Activated CD8-positive, alpha-beta memory T cell treated with anti-CD3 and anti-CD28 coated beads, Interleukin-2, amount 10 ng/mL, durations not matched to agents 7 days and 5 days (primary cell): ENCODE data around the gene CDKAL1. TPM values are rescaled to one million over a fixed set of nuclear protein-coding genes. Genes with fewer than 3 reads are reported as not detected.
"Not testable (repeated sequence)": the region's sequence is repeated elsewhere in the genome, so short reads cannot be mapped to it uniquely, and the experiment has no call there.

Experiments used
- ATAC-seq: fragments of 150-1000 bp; cut with Tn5 transposase; one replicate; pipeline ENCODE4 v1.10.0; 2021; ENCODE audit warnings: moderate library complexity
- CTCF ChIA-PET: fragments of 350-600 bp; sonication (Branson Sonifier 250); formaldehyde crosslinking; loops from one replicate; lab custom pipeline; 2021; ENCODE audit warnings: antibody characterized with exemption; lab: Charles Lee
- DNase-seq: peaks from one replicate; pipeline ENCODE4 v3.0.0-alpha.2; 2020
- H3K27ac Mint-ChIP-seq: one replicate; pipeline ENCODE4 v1.8.0; 2021; ENCODE audit warnings: mild to moderate bottlenecking, mixed read lengths
- H3K27me3 Mint-ChIP-seq: one replicate; pipeline ENCODE4 v1.8.0; 2021; ENCODE audit warnings: mixed read lengths
- H3K36me3 Mint-ChIP-seq: one replicate; pipeline ENCODE4 v1.8.0; 2021; ENCODE audit warnings: mild to moderate bottlenecking, mixed read lengths
- H3K4me1 Mint-ChIP-seq: one replicate; pipeline ENCODE4 v1.8.0; 2021; ENCODE audit warnings: mixed read lengths
- H3K4me3 Mint-ChIP-seq: one replicate; pipeline ENCODE4 v1.8.0; 2021; ENCODE audit warnings: mild to moderate bottlenecking, moderate library complexity, mixed read lengths
- H3K9me3 Mint-ChIP-seq: one replicate; pipeline ENCODE4 v1.8.0; 2022; ENCODE audit warnings: low read depth, mixed read lengths
- total RNA-seq, 2 experiments: library from RNA; stranded (reverse); gene quantifications; one replicate each; pipeline ENCODE4 v1.2.3, GENCODE V29; 2021

The CDKAL1 gene
- total RNA-seq, 2 experiments from 2014 or later = 27.9 to 30.0 TPM

DNA sequence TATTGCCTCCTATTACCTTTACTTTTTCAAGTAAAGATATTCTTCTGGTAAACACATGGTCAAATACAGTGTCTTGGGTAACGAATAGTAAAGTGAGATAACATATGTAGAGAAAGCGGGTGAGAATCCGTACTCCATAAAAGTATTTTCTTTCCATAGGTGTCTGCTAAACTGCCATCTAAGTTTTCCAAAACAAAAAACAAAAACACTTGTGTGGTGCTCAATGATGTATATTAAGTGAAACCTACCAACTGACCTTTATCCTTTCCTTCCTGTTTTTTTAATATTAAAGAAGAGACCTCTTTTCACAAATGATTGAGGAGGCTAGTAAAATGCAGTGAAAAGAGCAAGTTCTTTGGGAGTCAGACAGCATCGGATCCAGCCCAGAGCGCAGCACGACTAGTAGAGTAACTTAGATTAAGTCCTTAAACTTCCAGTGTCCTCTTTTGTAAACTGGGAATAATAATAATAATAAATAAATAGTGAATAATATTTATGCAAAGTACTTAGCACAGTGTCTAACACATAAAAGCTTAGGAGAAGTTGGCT, 437 bp upstream of the CDKAL1 start:
- Mint-ChIP-seq H3K36me3 (peaks cover 22% of the 10 kb centered on the region), H3K9me3 (no peaks in the 10 kb centered on the region), H3K4me1 (peaks cover 54% of the 10 kb centered on the region), H3K27me3 (peaks cover 3% of the 10 kb centered on the region), H3K27ac (peak overlapping the region; percentile 99), H3K4me3 (peak overlapping the region; percentile 98)
- no peak for ATAC-seq
- CTCF ChIA-PET = interaction anchor here (0.6 to 1.8 kb wide), 3 partner anchors 129 to 498 kb away, joined by 3 to 7 read pairs (median 4); no protein-coding TSS in a partner anchor
- DNase-seq = no peak

DNA sequence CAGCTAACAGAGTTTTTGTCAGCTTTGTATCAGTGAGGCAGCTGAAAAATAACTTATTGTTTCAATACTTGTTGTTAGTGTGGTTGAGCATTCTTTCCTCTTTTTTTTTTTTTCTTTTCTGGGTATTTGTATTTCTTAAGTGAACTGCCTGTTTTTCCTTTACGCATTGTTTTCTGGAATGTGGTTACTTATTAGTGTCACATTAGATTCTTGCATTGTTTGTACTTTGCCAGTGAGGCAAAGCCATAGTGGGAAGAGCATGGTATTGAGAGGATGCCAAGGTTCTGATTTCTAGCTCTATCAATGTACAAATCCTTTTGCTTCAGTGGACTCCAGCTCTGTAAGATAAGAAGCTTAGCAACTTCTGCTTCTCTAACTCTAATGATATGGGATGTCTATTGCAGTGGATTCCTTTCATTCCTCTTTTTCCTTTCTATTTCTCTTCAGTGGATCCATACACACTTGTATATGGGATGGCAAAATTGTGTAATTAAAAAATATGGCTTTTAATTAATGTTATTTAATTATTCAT, 3.9 kb downstream of the CDKAL1 start:
- no peak for ATAC-seq
- CTCF ChIA-PET = interaction anchor here (0.9 to 1.0 kb wide), 2 partner anchors 25 to 138 kb away, joined by 3 read pairs; no protein-coding TSS in a partner anchor
- H3K9me3 Mint-ChIP-seq = no peaks in the 10 kb centered on the region
- peaks cover 48% of the 10 kb centered on the region for H3K36me3 Mint-ChIP-seq
- no peaks in the 10 kb centered on the region for H3K27me3 Mint-ChIP-seq
- no peak overlapping the region for H3K4me3 Mint-ChIP-seq
- peaks cover 71% of the 10 kb centered on the region for H3K4me1 Mint-ChIP-seq
- DNase-seq = no peak
- H3K27ac Mint-ChIP-seq = no peak overlapping the region

DNA sequence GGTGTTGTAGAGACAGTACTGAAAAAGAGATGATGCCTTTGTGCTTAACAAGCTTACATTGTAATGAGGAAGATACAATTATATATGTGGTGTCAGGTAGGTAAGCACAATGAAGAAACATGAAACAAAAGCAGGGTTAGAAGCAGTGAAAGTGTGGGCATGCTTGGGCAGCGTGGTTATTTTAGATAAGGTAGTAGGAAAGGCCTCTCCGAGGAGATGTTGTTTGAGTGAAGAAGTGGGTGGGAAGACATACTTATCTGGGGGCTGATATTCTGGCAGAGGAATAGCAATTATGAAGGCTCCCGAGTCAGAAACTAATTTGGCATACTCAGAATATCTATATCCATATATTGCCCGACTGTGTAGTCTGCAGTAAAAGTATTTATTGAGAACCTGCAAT, 4.7 kb downstream of the CDKAL1 start:
- Mint-ChIP-seq H3K4me3 (no peak overlapping the region), H3K36me3 (peaks cover 48% of the 10 kb centered on the region), H3K27ac (no peak overlapping the region), H3K4me1 (peaks cover 68% of the 10 kb centered on the region), H3K9me3 (no peaks in the 10 kb centered on the region), H3K27me3 (no peaks in the 10 kb centered on the region)
- no peak for DNase-seq
- CTCF ChIA-PET = no interaction called here
- ATAC-seq = no peak

DNA sequence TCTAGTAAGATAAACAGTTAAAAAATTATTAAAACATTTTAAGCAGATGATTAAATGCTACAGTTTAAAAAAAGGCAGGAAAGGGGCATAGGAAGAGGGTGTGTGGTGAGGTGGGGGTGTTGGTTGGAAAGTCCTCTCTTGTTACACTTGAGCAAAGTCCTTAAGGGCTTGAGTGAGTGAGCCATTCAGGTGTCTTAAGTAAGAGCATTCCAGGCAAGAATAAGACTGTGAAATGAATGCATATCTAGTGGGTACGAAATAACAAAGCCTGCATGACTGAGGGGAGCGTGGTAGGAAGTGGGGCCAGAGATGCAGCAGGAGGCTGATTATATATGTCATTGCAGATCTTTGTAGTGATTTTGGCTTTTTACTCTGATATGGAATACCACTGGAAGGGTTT, 5.1 kb downstream of the CDKAL1 start:
- CTCF ChIA-PET = no interaction called here
- H3K4me1 Mint-ChIP-seq = peaks cover 68% of the 10 kb centered on the region
- no peak for ATAC-seq
- no peak for DNase-seq
- H3K9me3 Mint-ChIP-seq = no peaks in the 10 kb centered on the region
- no peak overlapping the region for H3K4me3 Mint-ChIP-seq
- H3K27me3 Mint-ChIP-seq = no peaks in the 10 kb centered on the region
- H3K27ac Mint-ChIP-seq = no peak overlapping the region
- H3K36me3 Mint-ChIP-seq = peaks cover 49% of the 10 kb centered on the region

DNA sequence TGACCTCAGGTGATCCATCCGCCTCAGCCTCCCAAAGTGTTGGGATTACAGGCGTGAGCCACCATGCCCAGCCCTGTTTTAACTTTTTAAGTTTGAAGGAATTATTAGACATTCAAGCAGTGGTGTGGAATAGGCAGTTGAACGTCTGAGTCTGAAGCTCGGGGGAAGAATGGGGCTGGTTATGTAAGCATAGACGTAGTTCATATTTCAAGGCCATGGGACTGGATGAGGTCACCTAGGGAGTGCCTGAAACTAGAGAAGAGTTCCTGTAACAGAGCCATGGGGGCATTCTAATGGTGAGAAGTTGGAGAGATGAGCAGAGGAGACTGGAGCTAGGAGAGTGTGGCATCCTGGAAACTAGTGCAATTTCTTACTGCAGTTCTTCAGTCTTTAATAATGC, 6.4 kb downstream of the CDKAL1 start:
- peaks cover 65% of the 10 kb centered on the region for H3K4me1 Mint-ChIP-seq
- peaks cover 50% of the 10 kb centered on the region for H3K36me3 Mint-ChIP-seq
- no peak overlapping the region for H3K27ac Mint-ChIP-seq
- CTCF ChIA-PET = interaction anchor here (1.7 kb wide), 1 partner anchor 23 kb away, joined by 5 read pairs; no protein-coding TSS in a partner anchor
- no peaks in the 10 kb centered on the region for H3K9me3 Mint-ChIP-seq
- no peaks in the 10 kb centered on the region for H3K27me3 Mint-ChIP-seq
- H3K4me3 Mint-ChIP-seq = no peak overlapping the region
- no peak for DNase-seq
- no peak for ATAC-seq

DNA sequence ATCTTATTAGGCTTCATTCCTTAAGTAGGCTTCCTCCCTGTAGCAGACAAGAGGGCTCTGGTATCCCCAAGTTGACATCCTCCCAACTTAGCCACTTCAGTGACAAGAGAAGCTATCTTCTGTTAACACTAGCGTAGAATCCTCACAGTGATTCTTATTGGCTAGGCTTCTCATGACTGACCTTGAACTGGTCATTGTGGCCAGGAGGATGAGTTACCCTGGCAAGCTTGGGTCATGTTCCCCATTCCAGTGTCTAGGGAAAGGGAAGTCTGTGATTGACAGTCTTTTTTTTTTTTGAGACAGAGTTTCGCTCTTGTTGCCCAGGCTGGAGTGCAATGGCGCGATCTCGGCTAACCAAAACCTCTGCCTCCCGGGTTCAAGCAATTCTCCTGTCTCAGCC, 7.1 kb downstream of the CDKAL1 start:
- no peak overlapping the region for H3K4me3 Mint-ChIP-seq
- no peaks in the 10 kb centered on the region for H3K9me3 Mint-ChIP-seq
- no peak for ATAC-seq
- H3K36me3 Mint-ChIP-seq = peaks cover 52% of the 10 kb centered on the region
- no peaks in the 10 kb centered on the region for H3K27me3 Mint-ChIP-seq
- CTCF ChIA-PET = interaction anchor here (0.9 to 1.7 kb wide), 2 partner anchors 11 to 22 kb away, joined by 3 to 5 read pairs; no protein-coding TSS in a partner anchor
- peaks cover 59% of the 10 kb centered on the region for H3K4me1 Mint-ChIP-seq
- H3K27ac Mint-ChIP-seq = no peak overlapping the region
- DNase-seq = no peak

DNA sequence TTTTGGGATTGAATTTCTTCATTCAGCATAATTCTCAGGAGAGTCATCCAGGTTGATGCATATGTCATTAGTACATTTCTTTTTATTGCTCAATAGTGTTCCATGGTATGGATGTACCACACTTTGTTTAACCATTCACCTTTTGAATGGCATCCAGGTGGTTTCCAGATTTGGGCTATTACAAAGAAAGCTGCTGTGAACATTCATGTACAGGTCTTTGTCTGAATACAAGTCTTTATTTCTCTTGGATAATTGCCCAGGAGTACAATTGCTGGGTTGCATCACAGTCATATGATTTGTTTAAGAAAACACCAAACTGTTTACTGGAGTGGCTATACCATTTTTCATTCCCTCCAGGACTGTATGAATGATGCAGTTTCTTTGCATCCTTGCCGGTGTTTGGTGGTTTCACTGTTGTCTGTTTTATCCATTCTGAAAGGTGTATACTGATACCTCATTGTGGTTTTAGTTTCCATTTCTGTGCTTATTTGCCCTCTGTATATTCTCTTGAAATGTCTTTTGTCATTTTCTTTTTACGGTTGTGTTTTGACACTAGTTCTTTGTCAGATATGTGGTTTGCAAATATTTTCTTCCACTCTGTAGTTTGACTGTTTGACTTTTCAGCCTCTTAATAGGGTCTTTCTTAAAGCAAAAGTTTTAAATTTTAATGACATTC, 8.8 kb downstream of the CDKAL1 start:
- H3K27ac Mint-ChIP-seq = peak overlapping the region; percentile 66
- peak; percentile 98 for ATAC-seq

DNA sequence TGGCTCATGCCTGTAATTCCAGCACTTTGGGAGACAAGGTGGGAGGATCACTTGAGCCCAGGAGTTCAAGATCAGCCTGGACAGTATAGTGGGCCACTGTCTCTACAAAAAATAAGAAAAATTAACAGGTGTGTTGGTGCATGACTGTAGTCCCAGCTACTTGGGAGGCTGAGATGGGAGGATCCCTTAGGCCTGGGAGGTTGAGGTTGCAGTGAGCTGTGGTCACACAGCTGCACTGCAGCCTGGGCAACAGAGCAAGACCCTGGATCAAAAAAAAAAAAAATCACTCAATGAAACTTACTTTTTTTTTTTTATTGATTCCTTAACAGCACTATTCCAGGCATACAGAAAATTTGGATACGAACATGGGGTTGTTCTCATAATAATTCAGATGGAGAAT, 14.0 kb downstream of the CDKAL1 start:
- H3K27me3 Mint-ChIP-seq = no peaks in the 10 kb centered on the region
- CTCF ChIA-PET = interaction anchor here (1.0 kb wide), 1 partner anchor 1040 kb away, joined by 3 read pairs; no protein-coding TSS in a partner anchor
- ATAC-seq (no peak), DNase-seq (no peak)
- H3K27ac Mint-ChIP-seq = no peak overlapping the region
- H3K9me3 Mint-ChIP-seq = no peaks in the 10 kb centered on the region
- H3K4me3 Mint-ChIP-seq = no peak overlapping the region
- H3K36me3 Mint-ChIP-seq = peaks cover 43% of the 10 kb centered on the region
- H3K4me1 Mint-ChIP-seq = peaks cover 12% of the 10 kb centered on the region

More for the DNA sequence above, 8.8 kb downstream of the CDKAL1 start:
- DNase-seq = peak; percentile 62
- peaks cover 49% of the 10 kb centered on the region for H3K4me1 Mint-ChIP-seq
- no peaks in the 10 kb centered on the region for H3K27me3 Mint-ChIP-seq
- H3K36me3 Mint-ChIP-seq = peaks cover 53% of the 10 kb centered on the region
- CTCF ChIA-PET = no interaction called here
- H3K4me3 Mint-ChIP-seq = no peak overlapping the region
- H3K9me3 Mint-ChIP-seq = no peaks in the 10 kb centered on the region

DNA sequence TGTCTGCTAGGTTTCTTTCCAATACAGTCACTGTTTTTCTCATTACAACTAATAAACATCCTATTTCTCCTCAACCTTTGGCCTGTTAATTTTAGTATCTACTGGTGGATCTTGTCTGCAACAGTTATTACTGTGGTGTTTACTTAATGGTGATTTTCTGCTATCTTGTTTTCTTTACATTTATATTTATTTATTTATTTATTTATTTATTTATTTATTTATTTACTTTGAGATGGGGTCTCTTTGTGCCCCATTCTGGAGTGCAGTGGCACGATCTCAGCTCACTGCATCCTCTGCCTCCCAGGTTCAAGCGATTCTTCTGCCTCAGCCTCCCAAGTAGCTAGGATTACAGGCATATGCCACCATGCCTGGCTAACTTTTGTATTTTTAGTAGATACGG, 15.1 kb downstream of the CDKAL1 start:
- H3K4me3 Mint-ChIP-seq, DNase-seq, H3K27me3 Mint-ChIP-seq, CTCF ChIA-PET, H3K4me1 Mint-ChIP-seq, H3K9me3 Mint-ChIP-seq, ATAC-seq, H3K27ac Mint-ChIP-seq: not testable (repeated sequence)
- H3K36me3 Mint-ChIP-seq = peaks cover 46% of the 10 kb centered on the region

DNA sequence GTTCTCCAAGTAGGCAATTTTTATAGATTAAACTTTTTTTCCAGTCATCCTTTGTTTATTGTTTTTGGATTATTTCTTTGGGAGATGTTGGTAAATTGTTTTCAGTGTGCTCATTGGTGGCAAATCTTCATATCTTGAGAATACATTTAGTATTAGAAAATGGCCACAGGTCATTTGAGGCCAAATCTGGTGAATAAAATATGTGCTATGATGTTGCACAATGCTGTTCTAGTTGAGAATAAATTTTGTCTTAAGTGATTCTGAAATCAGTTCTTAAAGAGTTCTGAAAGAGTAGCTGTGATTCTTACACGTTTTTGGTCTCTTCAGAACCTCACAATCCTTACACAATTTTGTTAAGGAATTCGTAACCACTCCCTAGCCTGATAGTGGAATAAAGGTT, 20.1 kb downstream of the CDKAL1 start:
- H3K27ac Mint-ChIP-seq = no peak overlapping the region
- no peaks in the 10 kb centered on the region for H3K27me3 Mint-ChIP-seq
- no peak overlapping the region for H3K4me3 Mint-ChIP-seq
- no peaks in the 10 kb centered on the region for H3K4me1 Mint-ChIP-seq
- ATAC-seq = no peak
- H3K36me3 Mint-ChIP-seq = peaks cover 27% of the 10 kb centered on the region
- no peak for DNase-seq
- CTCF ChIA-PET = interaction anchor here (0.9 to 1.1 kb wide), 2 partner anchors 9 to 10 kb away, joined by 3 to 4 read pairs; no protein-coding TSS in a partner anchor
- no peaks in the 10 kb centered on the region for H3K9me3 Mint-ChIP-seq

DNA sequence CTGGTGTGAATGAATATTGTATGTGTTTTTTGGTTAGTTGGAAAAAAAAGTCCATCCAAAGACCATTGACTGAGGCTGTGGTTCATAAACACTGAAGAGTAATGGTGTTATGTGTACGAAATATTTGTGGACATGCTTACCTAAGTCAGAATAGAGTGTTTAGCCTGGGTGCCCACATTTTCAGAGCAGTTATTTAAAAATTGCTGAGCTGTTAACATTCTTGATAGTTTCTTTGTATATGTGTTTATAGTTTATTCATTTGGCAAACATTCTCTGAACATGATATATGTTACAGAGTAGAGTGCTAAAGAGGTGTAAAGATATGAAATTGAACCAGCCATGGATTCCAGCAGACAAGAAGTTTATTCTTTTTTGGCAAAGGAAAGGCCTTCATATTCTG, 20.6 kb downstream of the CDKAL1 start:
- CTCF ChIA-PET = interaction anchor here (0.9 to 1.1 kb wide), 3 partner anchors 8 to 12 kb away, joined by 3 to 4 read pairs (median 3); no protein-coding TSS in a partner anchor
- H3K36me3 Mint-ChIP-seq = peaks cover 26% of the 10 kb centered on the region

DNA sequence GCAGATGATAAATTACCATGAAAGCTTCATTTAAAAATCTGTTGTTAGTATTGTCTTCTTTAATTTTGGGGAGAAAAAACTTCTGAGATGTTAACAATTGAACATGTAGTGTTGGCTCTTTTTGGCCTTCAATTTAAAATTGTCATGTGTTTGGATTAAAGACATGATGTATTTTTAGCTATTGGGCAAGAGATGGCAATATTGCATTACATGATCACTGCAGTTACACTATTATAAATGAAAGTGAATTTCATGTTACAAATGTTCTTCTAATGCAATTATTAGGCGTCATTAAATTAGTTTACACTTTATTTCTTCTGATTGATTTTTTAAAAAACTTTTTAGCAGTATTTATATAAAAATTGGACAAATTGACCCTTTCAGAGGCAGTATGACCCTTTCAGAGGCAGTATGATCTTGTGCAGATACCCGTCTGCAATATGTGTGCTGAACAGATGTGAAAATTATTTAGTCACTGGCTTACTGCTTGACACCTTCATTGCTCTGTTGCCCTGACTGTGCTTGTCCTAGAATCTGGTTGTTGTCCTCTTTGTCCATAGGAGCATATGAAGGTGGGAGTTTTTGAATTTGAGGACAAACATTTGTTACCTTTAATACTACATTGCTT, 25.8 kb downstream of the CDKAL1 start:
- Mint-ChIP-seq H3K36me3 (peaks cover 6% of the 10 kb centered on the region), H3K27me3 (no peaks in the 10 kb centered on the region), H3K27ac (no peak overlapping the region), H3K4me1 (peaks cover 9% of the 10 kb centered on the region), H3K9me3 (no peaks in the 10 kb centered on the region), H3K4me3 (no peak overlapping the region)
- CTCF ChIA-PET = no interaction called here
- ATAC-seq (no peak), DNase-seq (no peak)

More for the DNA sequence above, 20.6 kb downstream of the CDKAL1 start:
- Mint-ChIP-seq H3K4me1 (no peaks in the 10 kb centered on the region), H3K4me3 (no peak overlapping the region), H3K27ac (no peak overlapping the region), H3K9me3 (no peaks in the 10 kb centered on the region), H3K27me3 (no peaks in the 10 kb centered on the region)
- DNase-seq (no peak), ATAC-seq (no peak)

DNA sequence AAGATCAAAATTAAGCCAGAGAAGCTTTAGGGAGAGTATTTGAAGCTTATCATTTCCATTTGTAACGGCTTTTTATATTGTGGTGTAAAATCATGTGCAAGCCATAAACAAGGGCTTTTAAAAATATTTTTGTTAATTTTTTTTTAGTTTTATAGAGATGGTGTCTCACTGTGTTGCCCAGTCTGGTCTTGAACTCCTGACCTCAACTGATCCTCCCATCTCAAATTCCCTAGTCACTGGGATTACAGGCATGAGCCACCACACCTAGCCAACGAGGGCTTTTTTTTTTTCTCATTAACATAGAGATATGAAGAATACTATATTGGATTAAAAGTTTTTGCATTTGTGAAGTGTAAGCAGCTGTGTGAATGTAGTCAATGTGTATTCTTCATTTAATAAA, 29.1 kb downstream of the CDKAL1 start:
- H3K4me3 Mint-ChIP-seq = no peak overlapping the region

More for the DNA sequence above, 29.1 kb downstream of the CDKAL1 start:
- no peaks in the 10 kb centered on the region for H3K27me3 Mint-ChIP-seq
- no peak for ATAC-seq
- peaks cover 14% of the 10 kb centered on the region for H3K4me1 Mint-ChIP-seq
- peaks cover 7% of the 10 kb centered on the region for H3K36me3 Mint-ChIP-seq
- DNase-seq = no peak
- H3K27ac Mint-ChIP-seq = no peak overlapping the region
- CTCF ChIA-PET = interaction anchor here (0.7 to 6.4 kb wide), 8 partner anchors 9 to 1030 kb away, joined by 3 to 59 read pairs (median 4); partner anchors contain the start of gene SOX4
- no peaks in the 10 kb centered on the region for H3K9me3 Mint-ChIP-seq
